K562 (cell line): ENCODE measurements around the gene GNG7. TPM values are rescaled to one million over a fixed set of nuclear protein-coding genes. Genes with fewer than 3 reads are reported as not detected.
"Not testable (repeated sequence)": the region's sequence is repeated elsewhere in the genome, so short reads cannot be mapped to it uniquely, and the experiment has no call there.

ENCODE experiments used
- ATAC-seq: fragments of 200-7000 bp; cut with Tn5 transposase; 3 replicates; pipeline ENCODE4 v1.9.1; 2020; ENCODE audit warnings: moderate library complexity
- BruUV-seq: library from RNA; stranded (reverse); fragments of 400-500 nt; replicated peaks from 2 replicates; lab custom pipeline; 2021; lab: Mats Ljungman, UMichigan
- CTCF ChIA-PET: fragments of 300-600 bp; formaldehyde crosslinking; extraction: SDS; loops from one replicate; lab custom pipeline; 2021; ENCODE audit warnings: low intra/inter-chr PET ratio; lab: Yijun Ruan, JAX
- POLR2A ChIA-PET: fragments of 300-600, 350-650 bp; sonication (Branson Sonifier 250); formaldehyde crosslinking; extraction: SDS; loops from one replicate; lab custom pipeline; 2021; ENCODE audit warnings: antibody characterized with exemption, inconsistent platforms; lab: Yijun Ruan, JAX
- DNase-seq, 4 experiments: peaks; one replicate each; pipeline versions ENCODE4 v3.0.0 to v3.0.0-alpha.2; 2011 to 2018; ENCODE audit warnings: low spot score in 3 of 4, mixed read lengths in 3 of 4; ENCODE audit errors: extremely low read depth in 1 of 4
- FAIRE-seq: peaks from 2 replicates; lab custom pipeline; 2011; peaks lifted over from hg19 to GRCh38; lab: Jason Lieb, UNC
- H2AFZ ChIP-seq: 2 replicates; pipeline ENCODE4 v1.6.0; 2011; ENCODE audit warnings: low read depth, low read length, control low read depth, inconsistent platforms
- H3K27ac ChIP-seq: fragments of 200-600 bp; 3 replicates; pipeline ENCODE4 v1.8.0; 2011; ENCODE audit warnings: low read depth, mild to moderate bottlenecking, control low read depth, inconsistent platforms, low read length, moderate library complexity, mixed read lengths; ENCODE audit errors: extremely low read depth
- H3K27me3 ChIP-seq, 2 experiments: fragments of 300-600 bp in 1 of 2; 2 replicates in 1 of 2; 3 replicates in 1 of 2; pipeline versions ENCODE4 v1.6.0 to v1.8.0; 2011; ENCODE audit warnings: inconsistent platforms in 2 of 2, low read length in 2 of 2, mild to moderate bottlenecking in 1 of 2, mixed read lengths in 1 of 2, moderate library complexity in 1 of 2; ENCODE audit not compliant: control insufficient read depth in 2 of 2, insufficient read depth in 2 of 2
- H3K36me3 ChIP-seq: fragments of 300-600 bp; 3 replicates; pipeline ENCODE4 v1.8.0; 2011; ENCODE audit warnings: mild to moderate bottlenecking, low read length, inconsistent platforms; ENCODE audit not compliant: control insufficient read depth, insufficient read depth
- H3K4me1 ChIP-seq, 2 experiments: fragments of 200-600 bp in 1 of 2; replicated peaks in 1 of 2; 2 replicates in 1 of 2; 3 replicates in 1 of 2; pipeline versions ENCODE4 v1.5.1 to v1.8.0; 2011; ENCODE audit warnings: inconsistent platforms in 2 of 2, low read length in 2 of 2, mild to moderate bottlenecking in 1 of 2, mixed read lengths in 1 of 2, moderate library complexity in 1 of 2; ENCODE audit not compliant: control insufficient read depth in 2 of 2, insufficient read depth in 2 of 2
- H3K4me2 ChIP-seq: 2 replicates; pipeline ENCODE4 v1.6.1; 2011; ENCODE audit warnings: low read length, control low read depth, inconsistent platforms, mixed read lengths; ENCODE audit not compliant: insufficient read depth
- H3K4me3 ChIP-seq: fragments of 200-600 bp; sonication (generic), shearing (Covaris generic); 2 replicates; pipeline ENCODE4 v1.5.1; 2016; ENCODE audit warnings: control low read depth, inconsistent platforms
- H3K79me2 ChIP-seq: fragments of 200-600 bp; 3 replicates; pipeline ENCODE4 v1.8.0; 2011; ENCODE audit warnings: low read length, inconsistent platforms; ENCODE audit not compliant: control insufficient read depth, insufficient read depth
- H3K9ac ChIP-seq, 2 experiments: 2 replicates each; pipeline versions ENCODE4 v1.6.0 to v1.6.1; 2011; ENCODE audit warnings: low read depth in 2 of 2, low read length in 2 of 2, control low read depth in 1 of 2, inconsistent platforms in 1 of 2, mild to moderate bottlenecking in 1 of 2, mixed read lengths in 1 of 2; ENCODE audit not compliant: insufficient read depth in 1 of 2
- H3K9me1 ChIP-seq: one replicate; pipeline ENCODE4 v1.6.0; 2011; ENCODE audit warnings: inconsistent platforms, mild to moderate bottlenecking, low read length, moderate library complexity; ENCODE audit not compliant: control insufficient read depth, insufficient read depth
- H3K9me3 ChIP-seq: replicated peaks from 2 replicates; pipeline ENCODE4 v1.5.1; 2011; ENCODE audit warnings: low read depth, low read length, inconsistent platforms; ENCODE audit not compliant: control insufficient read depth, insufficient read depth
- H4K20me1 ChIP-seq: replicated peaks from 2 replicates; pipeline ENCODE4 v1.6.1; 2011; ENCODE audit warnings: low read length, inconsistent platforms, mixed read lengths; ENCODE audit not compliant: control insufficient read depth, insufficient read depth
- CHD2 ChIP-seq: IDR thresholded peaks from 2 replicates; pipeline ENCODE4 v1.6.1; 2011; ENCODE audit warnings: low read depth, low read length
- E2F8 ChIP-seq: fragments of 450-650 bp; IDR thresholded peaks from 2 replicates; pipeline ENCODE4 v1.7.1; 2018; ENCODE audit warnings: mild to moderate bottlenecking, low read depth; ENCODE audit not compliant: partially characterized antibody
- FUS ChIP-seq: fragments of 200-400 bp; formaldehyde crosslinking; optimal IDR thresholded peaks from 2 replicates; pipeline ENCODE3; 2017; ENCODE audit warnings: low read depth, low read length
- HSF4 ChIP-seq: fragments of 250-450 bp; sonication (Bioruptor Pico); IDR thresholded peaks from 2 replicates; pipeline ENCODE4 v2.1.2; 2022; ENCODE audit warnings: mild to moderate bottlenecking, moderate library complexity, borderline replicate concordance
- KDM1A ChIP-seq, 2 experiments: fragments of 450-650 bp; IDR thresholded peaks; 2 replicates each; pipeline ENCODE4 v1.6.1; 2016; ENCODE audit warnings: mild to moderate bottlenecking in 2 of 2
- LARP7 ChIP-seq: fragments of 450-650 bp; IDR thresholded peaks from 2 replicates; pipeline ENCODE4 v1.6.1; 2016
- MYBL2 ChIP-seq, 2 experiments: fragments of 450-650 bp in 1 of 2; sonication (generic) in 1 of 2; formaldehyde crosslinking in 1 of 2; IDR thresholded peaks; 2 replicates each; pipeline versions ENCODE4 v1.6.1 to v1.8.1; 2017 to 2022; ENCODE audit warnings: borderline replicate concordance in 1 of 2, inconsistent platforms in 1 of 2, low read depth in 1 of 2, mild to moderate bottlenecking in 1 of 2, missing genetic modification reagents in 1 of 2, moderate library complexity in 1 of 2
- RFX1 ChIP-seq: fragments of 450-650 bp; IDR thresholded peaks from 2 replicates; pipeline ENCODE4 v1.6.1; 2016; ENCODE audit warnings: mild to moderate bottlenecking, moderate library complexity
- SP1 ChIP-seq: sonication (generic); formaldehyde crosslinking; IDR thresholded peaks from 2 replicates; pipeline ENCODE4 v1.8.1; 2022; ENCODE audit warnings: mild to moderate bottlenecking, missing genetic modification reagents
- WGBS: fragments of 100-300 bp; shearing (Covaris generic); methylation state at CpG from one replicate; pipeline ENCODE4 v1.1.6; 2016; ENCODE audit warnings: low coverage, mixed read lengths; ENCODE audit not compliant: insufficient coverage; ENCODE audit errors: missing lambda C conversion rate; 5-methylcytosine and 5-hydroxymethylcytosine counted together
- in situ Hi-C: fragments of 300-500 bp; cut with MboI; formaldehyde crosslinking; loops from 4 replicates; pipeline ENCODE4 v1.15.0; 2018; ENCODE audit warnings: inconsistent platforms, mixed read lengths
- intact Hi-C: fragments of 100-400 bp; cut with micrococcal nuclease; formaldehyde crosslinking; loops from 2 replicates; pipeline ENCODE4 v1.14.2; 2022
- polyA plus RNA-seq, 8 experiments: library from polyadenylated mRNA; depleted of rRNA in 4 of 8; stranded (reverse) in 5 of 8; unstranded in 3 of 8; fragments of >200 nt; fragmentation: Nextera tagmentation in 2 of 8; fragmentation: Illumina TruSeq in 1 of 8; extraction: Ambion mirVana in 2 of 8; extraction: Trizol in 1 of 8; gene quantifications; 2 replicates each; pipeline versions ENCODE4 v1.2.1 to v1.2.3, GENCODE V29; 2011 to 2014; ENCODE audit warnings: inconsistent platforms in 1 of 8, missing spikeins in 1 of 8
- total RNA-seq, 7 experiments: library from RNA; depleted of rRNA in 6 of 7; stranded (reverse); fragments of >200 nt in 6 of 7; fragmentation: Illumina TruSeq in 2 of 7; extraction: Trizol in 2 of 7; gene quantifications; 2 replicates each; pipeline versions ENCODE4 v1.2.1 to v1.2.3, GENCODE V29; 2011 to 2021; ENCODE audit warnings: low replicate concordance in 1 of 7

GNG7 gene
- total and polyA plus RNA-seq, 9 of the 15 experiments (the other 6 are each of a cell fraction or from before 2014, with no cell fraction given): 0.01 to 0.20 (median 0.06) TPM; not detected in 1

- H3K36me3 ChIP-seq, H2AFZ ChIP-seq, DNase-seq, H3K9me1 ChIP-seq, in situ Hi-C loops, H3K4me3 ChIP-seq, H3K9ac ChIP-seq, H3K9me3 ChIP-seq, H4K20me1 ChIP-seq, H3K79me2 ChIP-seq, H3K27ac ChIP-seq, FAIRE-seq, CTCF ChIA-PET, ATAC-seq, BruUV-seq, intact Hi-C loops, POLR2A ChIA-PET, H3K4me2 ChIP-seq: not testable (repeated sequence)
- Histone ChIP-seq H3K4me1 (peaks cover 0 to 13% of the 10 kb centered on the region in 2 experiments; a peak in 2 of 5 replicates), H3K27me3 (peaks cover 15 to 62% of the 10 kb centered on the region in 2 experiments; a peak in 4 of 5 replicates)
- WGBS: 37% methylated on average over 15 of the region's 38 CpGs
These were observed 59.3 kb downstream of the GNG7 start for GRCh38 chr19:2643123-2643737.

GRCh38 chr19:2641332-2641698 lies 61.2 kb downstream of the GNG7 start:
- Histone ChIP-seq H3K9me1 (no peaks in the 10 kb centered on the region), H3K9ac (no peak overlapping the region), H3K79me2 (no peaks in the 10 kb centered on the region), H3K27ac (no peak overlapping the region), H3K9me3 (no peaks in the 10 kb centered on the region), H2AFZ (no peak overlapping the region), H3K36me3 (no peaks in the 10 kb centered on the region), H3K27me3 (peaks cover 13 to 50% of the 10 kb centered on the region in 2 experiments; a peak in 4 of 5 replicates), H3K4me2 (no peak overlapping the region), H3K4me1 (peaks cover 0 to 21% of the 10 kb centered on the region in 2 experiments; a peak in 2 of 5 replicates), H3K4me3 (no peak overlapping the region), H4K20me1 (no peaks in the 10 kb centered on the region)
- in situ Hi-C loops (no loop called here), intact Hi-C loops (no loop called here)
- FAIRE-seq: no peak
- no TSS peak for BruUV-seq
- ChIA-PET POLR2A (no interaction called here), CTCF (no interaction called here)
- DNase-seq: no peak
- WGBS: 24% methylated on average over 4 of the region's 7 CpGs
- ATAC-seq: no peak
- no peak for TF ChIP-seq MYBL2 (IDR thresholded peaks at IDR 0.05; ENCODE audit: low read depth)
- TF ChIP-seq MYBL2 (CRISPR knock-in tag; IDR thresholded peaks at IDR 0.05; ENCODE audit: borderline replicate concordance): no peak
- no peak for TF ChIP-seq SP1 (CRISPR knock-in tag)
- no peak for TF ChIP-seq LARP7
- TF ChIP-seq CHD2: no peak
- TF ChIP-seq E2F8: no peak
- no peak for TF ChIP-seq KDM1A (IDR thresholded peaks at IDR 0.05)
- no peak for TF ChIP-seq RFX1
- TF ChIP-seq HSF4 (CRISPR knock-in tag): no peak
- no peak for TF ChIP-seq FUS
